ENCODE data around the gene C19orf12.
A peak's percentile ranks its signal among the peaks of the same experiment; 100 is the strongest.

The C19orf12 gene

DNA sequence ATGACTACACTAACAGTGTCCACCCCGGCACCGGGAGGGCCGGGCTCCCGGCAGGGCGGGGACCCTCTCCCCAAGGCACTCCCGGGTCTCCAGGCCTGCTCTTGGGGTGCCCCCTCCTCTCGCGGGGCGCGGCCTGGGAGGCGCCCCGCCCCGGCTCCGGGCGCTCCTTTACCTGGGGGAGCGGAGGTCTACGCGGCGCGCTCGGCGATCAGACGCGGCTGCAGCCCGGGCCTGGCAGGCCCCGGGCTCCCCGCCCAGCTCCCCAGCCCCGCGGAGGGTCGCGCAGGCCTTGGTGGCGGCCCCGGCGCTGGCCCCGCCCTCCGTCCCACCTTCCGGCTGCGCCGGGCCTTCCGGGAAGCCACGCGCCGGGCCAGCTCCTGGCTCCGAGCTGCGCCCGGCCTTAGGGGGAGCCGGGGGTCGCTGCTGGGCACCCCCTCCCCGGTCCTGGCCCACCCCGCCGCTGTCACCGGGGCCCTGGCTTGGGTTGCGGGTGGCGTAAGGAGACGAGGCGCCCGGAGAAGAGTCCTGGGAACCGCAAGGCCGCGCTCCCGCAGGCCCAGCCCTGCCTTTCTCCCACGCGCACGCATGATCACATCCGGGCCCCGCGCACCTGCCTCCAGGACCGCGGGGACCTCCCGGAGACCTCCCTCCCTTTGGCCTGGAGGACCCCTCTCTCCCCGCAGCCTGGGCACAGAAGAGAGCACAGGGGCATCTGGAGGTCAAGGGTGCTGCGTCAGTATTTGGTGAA lies at the start of gene C19orf12:
C19orf12 (minus strand) TSS at position 309 of the 748 bp plus-strand sequence. CDS start 6,848 bp downstream, outside the sequence.
- TF ChIP-seq, protein P1, sequence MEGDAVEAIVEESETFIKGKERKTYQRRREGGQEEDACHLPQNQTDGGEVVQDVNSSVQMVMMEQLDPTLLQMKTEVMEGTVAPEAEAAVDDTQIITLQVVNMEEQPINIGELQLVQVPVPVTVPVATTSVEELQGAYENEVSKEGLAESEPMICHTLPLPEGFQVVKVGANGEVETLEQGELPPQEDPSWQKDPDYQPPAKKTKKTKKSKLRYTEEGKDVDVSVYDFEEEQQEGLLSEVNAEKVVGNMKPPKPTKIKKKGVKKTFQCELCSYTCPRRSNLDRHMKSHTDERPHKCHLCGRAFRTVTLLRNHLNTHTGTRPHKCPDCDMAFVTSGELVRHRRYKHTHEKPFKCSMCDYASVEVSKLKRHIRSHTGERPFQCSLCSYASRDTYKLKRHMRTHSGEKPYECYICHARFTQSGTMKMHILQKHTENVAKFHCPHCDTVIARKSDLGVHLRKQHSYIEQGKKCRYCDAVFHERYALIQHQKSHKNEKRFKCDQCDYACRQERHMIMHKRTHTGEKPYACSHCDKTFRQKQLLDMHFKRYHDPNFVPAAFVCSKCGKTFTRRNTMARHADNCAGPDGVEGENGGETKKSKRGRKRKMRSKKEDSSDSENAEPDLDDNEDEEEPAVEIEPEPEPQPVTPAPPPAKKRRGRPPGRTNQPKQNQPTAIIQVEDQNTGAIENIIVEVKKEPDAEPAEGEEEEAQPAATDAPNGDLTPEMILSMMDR (IDR thresholded peaks at IDR 0.05; ENCODE audit: low read depth, low read length), result no peak
- H3K4me3 ChIP-seq (ENCODE audit: low read depth, low read length), result peak within 1 kb of the TSS; percentile 85

DNA sequence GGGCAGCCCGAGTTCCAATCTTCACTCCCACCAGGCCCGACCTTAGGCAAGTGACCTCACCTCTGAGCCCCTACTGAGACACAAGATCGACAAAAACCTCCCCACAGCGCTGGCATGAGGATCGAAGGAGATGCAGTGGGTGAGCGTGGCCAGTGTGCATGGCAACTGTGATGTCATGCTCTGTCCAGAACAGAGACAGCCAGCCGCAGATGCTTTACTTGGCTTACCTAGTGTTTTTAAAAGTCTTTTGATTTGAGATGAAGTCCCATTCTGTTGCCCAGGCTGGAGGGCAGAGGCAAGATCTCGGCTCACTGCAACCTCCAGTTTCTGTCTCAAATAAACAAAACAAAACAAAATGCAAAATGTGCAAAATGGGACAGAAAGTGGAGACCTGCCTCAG lies 49.3 kb upstream of the C19orf12 start:
- no peak overlapping the region for H3K4me3 ChIP-seq (ENCODE audit: low read depth, low read length)
- TF ChIP-seq, protein P1 (IDR thresholded peaks at IDR 0.05; ENCODE audit: low read depth, low read length), result no peak

DNA sequence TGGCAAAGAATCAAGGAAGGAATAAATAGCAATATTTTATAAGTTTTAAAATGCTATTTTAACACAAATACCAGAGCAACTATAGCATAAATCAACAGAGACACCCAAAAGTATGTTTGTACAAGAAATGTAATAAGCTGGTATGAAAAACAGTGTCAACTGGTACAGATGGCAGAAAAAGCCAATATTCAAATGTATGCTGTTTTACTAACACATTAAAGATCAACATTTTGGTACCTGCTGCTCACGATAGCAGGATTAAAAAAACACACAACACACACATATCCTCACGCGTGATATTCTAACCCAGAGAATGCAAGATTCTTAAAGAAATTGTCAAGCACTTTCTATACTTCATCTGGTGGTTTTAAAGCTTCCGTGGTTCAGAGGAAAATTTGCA lies 48.1 kb upstream of the C19orf12 start:
- TF ChIP-seq, protein P1 (IDR thresholded peaks at IDR 0.05; ENCODE audit: low read depth, low read length), result no peak
- H3K4me3 ChIP-seq (ENCODE audit: low read depth, low read length), result no peak overlapping the region

DNA sequence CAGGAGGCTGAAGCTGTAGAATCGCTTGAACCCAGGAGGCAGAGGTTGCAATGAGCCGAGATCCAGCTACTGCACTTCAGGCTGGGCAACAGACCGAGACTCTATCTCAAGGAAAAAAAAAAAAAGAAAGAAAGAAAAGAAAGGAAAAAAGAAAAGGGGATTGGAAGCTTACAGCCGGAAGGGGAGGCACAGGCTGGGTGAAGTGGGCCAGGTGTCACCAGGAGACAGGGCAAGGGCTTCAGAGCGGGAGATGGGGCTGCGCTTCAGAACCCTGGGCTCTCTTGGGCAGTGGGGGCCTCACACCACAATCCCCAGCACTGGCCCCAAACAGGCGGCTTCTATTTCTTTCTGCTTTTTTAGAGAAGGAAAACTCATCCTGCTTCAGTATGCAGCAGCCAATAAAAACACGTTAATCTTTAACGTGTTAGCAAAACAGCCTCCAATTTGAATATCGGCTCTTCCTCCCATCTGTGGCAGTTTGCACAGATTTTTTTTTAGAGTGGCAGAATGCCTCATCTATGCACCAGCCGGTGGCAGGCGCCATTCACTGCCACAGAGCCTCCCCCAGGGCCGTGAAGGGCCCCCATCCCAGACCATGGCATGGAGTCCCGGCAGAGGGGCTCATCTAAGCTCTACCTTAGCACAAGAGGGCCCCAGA lies 46.6 kb upstream of the C19orf12 start:
- TF ChIP-seq, protein P1 (IDR thresholded peaks at IDR 0.05; ENCODE audit: low read depth, low read length), result no peak
- H3K4me3 ChIP-seq (ENCODE audit: low read depth, low read length), result no peak overlapping the region

DNA sequence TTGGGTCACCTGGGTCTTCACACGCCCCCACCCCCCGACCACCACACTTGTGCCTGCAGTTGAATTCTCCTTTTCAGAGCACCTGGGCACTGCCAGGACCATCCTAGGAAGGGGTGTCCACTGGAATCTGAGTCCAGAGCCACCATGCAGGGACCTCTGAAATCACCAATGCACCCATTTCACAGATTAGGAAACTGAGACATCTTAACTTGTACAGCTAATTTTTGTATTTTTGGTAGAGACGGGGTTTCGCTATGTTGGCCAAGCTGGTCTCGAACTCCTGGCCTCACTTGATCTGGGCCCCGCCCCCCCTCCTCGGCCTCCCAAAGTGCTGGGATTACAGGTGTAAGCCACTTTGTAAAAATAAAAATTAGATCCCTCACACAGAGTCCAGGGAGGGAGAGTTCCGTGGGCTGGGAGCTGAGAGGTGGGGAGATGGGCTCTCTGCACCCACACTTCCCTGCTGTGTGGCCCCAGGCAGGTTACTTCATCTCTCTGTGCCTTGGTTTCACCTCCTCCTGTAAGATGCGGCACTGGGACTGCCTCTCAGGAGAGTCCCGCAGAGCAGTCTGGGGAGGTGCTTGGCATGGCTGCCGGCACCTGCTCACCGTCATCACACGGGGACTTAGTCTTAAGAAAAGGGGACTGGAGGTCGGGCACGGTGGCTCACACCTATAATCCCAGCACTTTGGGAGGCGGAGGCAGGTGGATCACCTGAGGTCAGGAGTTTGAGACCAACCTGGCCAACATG lies 45.9 kb upstream of the C19orf12 start:
- TF ChIP-seq, protein P1 (IDR thresholded peaks at IDR 0.05; ENCODE audit: low read depth, low read length), result no peak
- H3K4me3 ChIP-seq (ENCODE audit: low read depth, low read length), result no peak overlapping the region

DNA sequence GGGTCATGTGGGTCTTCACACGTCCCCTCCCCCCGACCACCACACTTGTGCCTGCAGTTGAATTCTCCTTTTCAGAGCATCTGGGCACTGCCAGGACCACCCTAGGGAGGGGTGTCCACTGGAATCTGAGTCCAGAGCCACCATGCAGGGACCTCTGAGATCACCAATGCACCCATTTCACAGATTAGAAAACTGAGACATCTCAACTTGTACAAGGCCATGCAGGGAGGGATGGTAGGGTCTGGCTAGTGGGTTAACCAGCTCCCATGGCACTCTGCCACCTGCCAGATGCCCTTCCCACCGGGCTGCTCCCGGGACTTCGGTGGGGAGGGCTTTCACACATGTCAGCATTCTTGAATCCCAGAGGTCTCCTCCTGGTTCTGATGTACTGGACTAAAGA lies 44.3 kb upstream of the C19orf12 start:
- TF ChIP-seq, protein P1 (IDR thresholded peaks at IDR 0.05; ENCODE audit: low read depth, low read length), result no peak
- H3K4me3 ChIP-seq (ENCODE audit: low read depth, low read length), result no peak overlapping the region
